SKM-1 treated with dmso at 0.1 percent for 144 hours (cell line): ENCODE measurements around the gene GOLT1A.

Source experiments
- DNase-seq: peaks from one replicate; lab custom pipeline; 2025; ENCODE audit not compliant: unreplicated experiment; lab: John Stamatoyannopoulos, UW

GOLT1A gene

GRCh38 chr1:204161609-204162493 is 51.9 kb downstream of the GOLT1A start:
- DNase-seq = no peak

GRCh38 chr1:204157962-204158361 is 55.8 kb downstream of the GOLT1A start:
- no peak for DNase-seq

GRCh38 chr1:204155881-204156280 is 57.9 kb downstream of the GOLT1A start:
- DNase-seq = no peak

GRCh38 chr1:204154568-204155255 is 59.1 kb downstream of the GOLT1A start:
- no peak for DNase-seq

GRCh38 chr1:204153667-204154066 is 60.1 kb downstream of the GOLT1A start:
- no peak for DNase-seq

GRCh38 chr1:204152310-204153044 is 61.3 kb downstream of the GOLT1A start:
- DNase-seq = no peak

GRCh38 chr1:204151552-204152309 is 62.1 kb downstream of the GOLT1A start, which contains the start of gene ETNK2:
ETNK2 (minus strand) TSS chr1:204152044; CDS start chr1:204151852, 192 bp downstream.
- no peak for DNase-seq

GRCh38 chr1:204150702-204151551 is 62.9 kb downstream of the GOLT1A start:
- DNase-seq = no peak

GRCh38 chr1:204149635-204150565 is 63.9 kb downstream of the GOLT1A start:
- DNase-seq = no peak

- DNase-seq = no peak
Observed at GRCh38 chr1:204149107-204149506, 64.7 kb downstream of the GOLT1A start.
